ENCODE results near the gene SUDS3.
"Not testable (repeated sequence)": the region's sequence is repeated elsewhere in the genome, so short reads cannot be mapped to it uniquely, and the experiment has no call there.

Gene SUDS3

GRCh38 chr12:118398524-118398923 lies 22.2 kb downstream of the SUDS3 start:
- no peak for DNase-seq

GRCh38 chr12:118398940-118399339 lies 22.6 kb downstream of the SUDS3 start:
- DNase-seq: peak; percentile 63 to 76

- no peak for DNase-seq
Measured at GRCh38 chr12:118402251-118402650, 25.9 kb downstream of the SUDS3 start.

- peak; percentile 52 to 67 for DNase-seq
Measured at GRCh38 chr12:118404876-118405521, 28.6 kb downstream of the SUDS3 start.

- not testable (repeated sequence) for DNase-seq
Measured at GRCh38 chr12:118408241-118408640, 31.9 kb downstream of the SUDS3 start.

GRCh38 chr12:118409834-118410233 lies 33.5 kb downstream of the SUDS3 start:
- no peak for DNase-seq

GRCh38 chr12:118417942-118418341 lies 41.6 kb downstream of the SUDS3 start:
- no peak for DNase-seq

GRCh38 chr12:118418385-118419057 lies 42.2 kb downstream of the SUDS3 start:
- no peak for DNase-seq

- no peak for DNase-seq
Measured at GRCh38 chr12:118420673-118421072, 44.3 kb downstream of the SUDS3 start.

- no peak for DNase-seq
Measured at GRCh38 chr12:118424884-118425283, 48.5 kb downstream of the SUDS3 start.

GRCh38 chr12:118425364-118425763 lies 49.0 kb downstream of the SUDS3 start:
- DNase-seq: no peak

GRCh38 chr12:118427819-118428218 lies 51.5 kb downstream of the SUDS3 start:
- no peak for DNase-seq

GRCh38 chr12:118428643-118429042 lies 52.3 kb downstream of the SUDS3 start:
- no peak for DNase-seq

- no peak for DNase-seq
Measured at GRCh38 chr12:118429688-118430383, 53.5 kb downstream of the SUDS3 start.

GRCh38 chr12:118430516-118430915 lies 54.2 kb downstream of the SUDS3 start:
- no peak for DNase-seq

GRCh38 chr12:118432812-118433545 lies 56.6 kb downstream of the SUDS3 start:
- DNase-seq: no peak

GRCh38 chr12:118436002-118436730 lies 59.8 kb downstream of the SUDS3 start:
- peak; percentile 18 to 19 for DNase-seq

- no peak for DNase-seq
Measured at GRCh38 chr12:118436986-118437385, 60.6 kb downstream of the SUDS3 start.

- no peak for DNase-seq
Measured at GRCh38 chr12:118439068-118439467, 62.7 kb downstream of the SUDS3 start.

- DNase-seq: no peak
Measured at GRCh38 chr12:118446247-118446646, 69.9 kb downstream of the SUDS3 start.

- no peak for DNase-seq
Measured at GRCh38 chr12:118447181-118447580, 70.8 kb downstream of the SUDS3 start.

- no peak for DNase-seq
Measured at GRCh38 chr12:118448341-118448740, 72.0 kb downstream of the SUDS3 start.

- no peak for DNase-seq
Measured at GRCh38 chr12:118455327-118455726, 79.0 kb downstream of the SUDS3 start.
